ENCODE measurements around the gene LDLRAD4. TPM values are rescaled to one million over a fixed set of nuclear protein-coding genes. Genes with fewer than 3 reads are reported as not detected.

The LDLRAD4 gene
- total RNA-seq, 1 experiment from 2014 or later = not detected

DNA sequence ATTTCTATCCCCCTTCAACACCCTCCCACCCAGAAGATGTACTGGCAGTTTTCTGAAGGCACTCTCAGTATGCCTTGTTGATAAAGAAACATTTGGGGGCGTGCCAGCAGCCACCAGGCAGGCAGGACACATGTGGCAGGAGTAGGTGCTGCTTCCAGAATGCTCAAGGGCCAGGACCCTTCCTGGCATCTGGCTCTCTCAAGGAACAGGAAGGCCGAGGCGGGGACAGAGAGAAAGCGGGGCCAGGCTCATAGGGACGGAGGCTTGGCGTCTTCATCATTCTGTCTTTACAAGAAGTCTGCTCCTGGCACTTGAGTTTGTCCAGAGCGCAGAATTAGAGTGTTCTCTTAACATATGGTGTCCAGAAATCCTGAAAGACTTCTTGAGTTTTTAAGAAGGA lies 386.2 kb downstream of the LDLRAD4 start:
- BruUV-seq (replicated peaks) = no TSS peak
- CTCF ChIA-PET = no interaction called here
- TF ChIP-seq, protein P1, sequence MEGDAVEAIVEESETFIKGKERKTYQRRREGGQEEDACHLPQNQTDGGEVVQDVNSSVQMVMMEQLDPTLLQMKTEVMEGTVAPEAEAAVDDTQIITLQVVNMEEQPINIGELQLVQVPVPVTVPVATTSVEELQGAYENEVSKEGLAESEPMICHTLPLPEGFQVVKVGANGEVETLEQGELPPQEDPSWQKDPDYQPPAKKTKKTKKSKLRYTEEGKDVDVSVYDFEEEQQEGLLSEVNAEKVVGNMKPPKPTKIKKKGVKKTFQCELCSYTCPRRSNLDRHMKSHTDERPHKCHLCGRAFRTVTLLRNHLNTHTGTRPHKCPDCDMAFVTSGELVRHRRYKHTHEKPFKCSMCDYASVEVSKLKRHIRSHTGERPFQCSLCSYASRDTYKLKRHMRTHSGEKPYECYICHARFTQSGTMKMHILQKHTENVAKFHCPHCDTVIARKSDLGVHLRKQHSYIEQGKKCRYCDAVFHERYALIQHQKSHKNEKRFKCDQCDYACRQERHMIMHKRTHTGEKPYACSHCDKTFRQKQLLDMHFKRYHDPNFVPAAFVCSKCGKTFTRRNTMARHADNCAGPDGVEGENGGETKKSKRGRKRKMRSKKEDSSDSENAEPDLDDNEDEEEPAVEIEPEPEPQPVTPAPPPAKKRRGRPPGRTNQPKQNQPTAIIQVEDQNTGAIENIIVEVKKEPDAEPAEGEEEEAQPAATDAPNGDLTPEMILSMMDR (conservative IDR thresholded peaks at IDR 0.05; ENCODE audit: low read depth, low read length) = no peak
- TF ChIP-seq EZH2phosphoT487 (IDR thresholded peaks at IDR 0.05; ENCODE audit: borderline replicate concordance, low read length) (no peak), EZH2 (IDR thresholded peaks at IDR 0.05; ENCODE audit: low read length, unreplicated experiment) (no peak)

DNA sequence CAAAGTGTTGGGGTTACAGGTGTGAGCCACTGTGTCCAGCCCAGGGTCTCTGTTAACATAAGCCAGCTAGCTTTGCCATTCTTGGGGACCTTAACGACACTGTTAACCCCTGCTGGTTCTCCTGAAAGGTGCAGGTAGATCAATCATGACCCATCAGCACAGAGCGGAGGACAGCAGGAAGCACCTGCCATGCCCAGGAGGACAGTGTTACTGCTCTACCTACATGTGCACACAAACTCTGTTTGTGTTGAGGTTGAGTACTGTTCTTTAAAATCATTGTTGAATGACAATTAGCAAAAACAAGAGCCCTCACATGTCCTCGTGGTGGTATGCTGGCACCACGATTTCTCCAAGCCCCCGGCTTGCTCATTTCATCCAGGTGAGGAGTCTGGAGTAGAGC lies 386.9 kb downstream of the LDLRAD4 start:
- no peak overlapping the region for H3K9ac ChIP-seq (ENCODE audit: low read length)
- H4K20me1 ChIP-seq (ENCODE audit: low read length) = no peaks in the 10 kb centered on the region
- POLR2A ChIA-PET (ENCODE audit: unreplicated experiment) = no interaction called here
- H3K9me2 ChIP-seq (replicated peaks; ENCODE audit: low read length) = no peaks in the 10 kb centered on the region
- no peak overlapping the region for H3K4me3 ChIP-seq (ENCODE audit: low read length)
- no peak overlapping the region for H2AFZ ChIP-seq (ENCODE audit: low read length)
- no peaks in the 10 kb centered on the region for H3K4me1 ChIP-seq (ENCODE audit: insufficient read depth, low read length)
- H3K79me2 ChIP-seq (ENCODE audit: low read length) = no peaks in the 10 kb centered on the region
- H3F3A ChIP-seq (ENCODE audit: low read length, unreplicated experiment) = no peaks in the 10 kb centered on the region
- no peak overlapping the region for H3K4me2 ChIP-seq (ENCODE audit: low read length)
- H3K36me3 ChIP-seq (ENCODE audit: low read depth, low read length) = no peaks in the 10 kb centered on the region
- no peaks in the 10 kb centered on the region for H3K9me3 ChIP-seq (ENCODE audit: low read length)
- TF ChIP-seq, protein P1 (conservative IDR thresholded peaks at IDR 0.05; ENCODE audit: low read depth, low read length) = no peak
- TF ChIP-seq EZH2 (IDR thresholded peaks at IDR 0.05; ENCODE audit: low read length, unreplicated experiment) (no peak), EZH2phosphoT487 (IDR thresholded peaks at IDR 0.05; ENCODE audit: borderline replicate concordance, low read length) (no peak)
- H3K27ac ChIP-seq (ENCODE audit: low read length) = no peak overlapping the region
- no peak for DNase-seq
- peaks cover 62% of the 10 kb centered on the region for H3K27me3 ChIP-seq (ENCODE audit: low read length)
- CTCF ChIA-PET = no interaction called here
- intact Hi-C loops (cut with micrococcal nuclease) = no loop called here
- no TSS peak for BruUV-seq (replicated peaks)
- ATAC-seq = no peak

More for the DNA sequence above, 386.2 kb downstream of the LDLRAD4 start:
- H3K4me3 ChIP-seq (ENCODE audit: low read length) = no peak overlapping the region
- H3K27ac ChIP-seq (ENCODE audit: low read length) = no peak overlapping the region
- no peak overlapping the region for H3K9ac ChIP-seq (ENCODE audit: low read length)
- DNase-seq (no peak), ATAC-seq (no peak)
- intact Hi-C loops (cut with micrococcal nuclease) = no loop called here
- no peaks in the 10 kb centered on the region for H3K9me3 ChIP-seq (ENCODE audit: low read length)
- H3K4me2 ChIP-seq (ENCODE audit: low read length) = no peak overlapping the region
- no peaks in the 10 kb centered on the region for H4K20me1 ChIP-seq (ENCODE audit: low read length)
- no peaks in the 10 kb centered on the region for H3K36me3 ChIP-seq (ENCODE audit: low read depth, low read length)
- POLR2A ChIA-PET (ENCODE audit: unreplicated experiment) = no interaction called here
- no peak overlapping the region for H2AFZ ChIP-seq (ENCODE audit: low read length)
- H3F3A ChIP-seq (ENCODE audit: low read length, unreplicated experiment) = no peaks in the 10 kb centered on the region
- peaks cover 60% of the 10 kb centered on the region for H3K27me3 ChIP-seq (ENCODE audit: low read length)
- no peaks in the 10 kb centered on the region for H3K79me2 ChIP-seq (ENCODE audit: low read length)
- H3K9me2 ChIP-seq (replicated peaks; ENCODE audit: low read length) = no peaks in the 10 kb centered on the region
- no peaks in the 10 kb centered on the region for H3K4me1 ChIP-seq (ENCODE audit: insufficient read depth, low read length)

DNA sequence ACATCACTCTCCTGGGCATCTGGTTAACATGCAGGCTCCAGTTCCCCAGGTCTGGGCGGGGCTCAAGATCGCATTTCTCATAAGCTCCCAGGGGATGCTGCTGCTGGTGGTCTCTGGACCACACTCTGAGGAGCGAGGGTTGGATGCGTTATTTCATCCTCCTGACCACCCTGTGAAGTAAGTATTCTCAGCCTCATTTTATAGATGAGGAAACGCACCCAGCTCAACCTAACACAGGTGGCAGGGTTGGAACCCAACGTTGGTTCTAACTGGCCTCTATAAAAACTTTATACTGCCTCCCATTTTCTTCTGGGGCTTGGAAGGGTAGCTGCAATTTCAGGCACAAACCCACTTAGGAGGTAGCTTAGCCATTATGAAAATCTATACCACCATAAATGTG lies 387.3 kb downstream of the LDLRAD4 start:
- no peaks in the 10 kb centered on the region for H3K9me3 ChIP-seq (ENCODE audit: low read length)
- ChIA-PET CTCF (no interaction called here), POLR2A (ENCODE audit: unreplicated experiment) (no interaction called here)
- H3K27me3 ChIP-seq (ENCODE audit: low read length) = peaks cover 66% of the 10 kb centered on the region
- H3F3A ChIP-seq (ENCODE audit: low read length, unreplicated experiment) = no peaks in the 10 kb centered on the region
- no peak for TF ChIP-seq EZH2phosphoT487 (IDR thresholded peaks at IDR 0.05; ENCODE audit: borderline replicate concordance, low read length)
- no peak for TF ChIP-seq EZH2 (IDR thresholded peaks at IDR 0.05; ENCODE audit: low read length, unreplicated experiment)
- TF ChIP-seq, protein P1 (conservative IDR thresholded peaks at IDR 0.05; ENCODE audit: low read depth, low read length) = no peak
- no peak overlapping the region for H3K27ac ChIP-seq (ENCODE audit: low read length)
- H3K79me2 ChIP-seq (ENCODE audit: low read length) = no peaks in the 10 kb centered on the region
- H3K4me2 ChIP-seq (ENCODE audit: low read length) = no peak overlapping the region
- intact Hi-C loops (cut with micrococcal nuclease) = no loop called here
- BruUV-seq (replicated peaks) = no TSS peak
- no peak overlapping the region for H3K9ac ChIP-seq (ENCODE audit: low read length)
- no peaks in the 10 kb centered on the region for H4K20me1 ChIP-seq (ENCODE audit: low read length)
- no peaks in the 10 kb centered on the region for H3K36me3 ChIP-seq (ENCODE audit: low read depth, low read length)
- H3K4me3 ChIP-seq (ENCODE audit: low read length) = no peak overlapping the region
- no peaks in the 10 kb centered on the region for H3K9me2 ChIP-seq (replicated peaks; ENCODE audit: low read length)
- no peak for ATAC-seq
- no peak for DNase-seq
- H2AFZ ChIP-seq (ENCODE audit: low read length) = no peak overlapping the region
- H3K4me1 ChIP-seq (ENCODE audit: insufficient read depth, low read length) = no peaks in the 10 kb centered on the region
